ENCODE measurements around the gene FZD2.

The FZD2 gene

DNA sequence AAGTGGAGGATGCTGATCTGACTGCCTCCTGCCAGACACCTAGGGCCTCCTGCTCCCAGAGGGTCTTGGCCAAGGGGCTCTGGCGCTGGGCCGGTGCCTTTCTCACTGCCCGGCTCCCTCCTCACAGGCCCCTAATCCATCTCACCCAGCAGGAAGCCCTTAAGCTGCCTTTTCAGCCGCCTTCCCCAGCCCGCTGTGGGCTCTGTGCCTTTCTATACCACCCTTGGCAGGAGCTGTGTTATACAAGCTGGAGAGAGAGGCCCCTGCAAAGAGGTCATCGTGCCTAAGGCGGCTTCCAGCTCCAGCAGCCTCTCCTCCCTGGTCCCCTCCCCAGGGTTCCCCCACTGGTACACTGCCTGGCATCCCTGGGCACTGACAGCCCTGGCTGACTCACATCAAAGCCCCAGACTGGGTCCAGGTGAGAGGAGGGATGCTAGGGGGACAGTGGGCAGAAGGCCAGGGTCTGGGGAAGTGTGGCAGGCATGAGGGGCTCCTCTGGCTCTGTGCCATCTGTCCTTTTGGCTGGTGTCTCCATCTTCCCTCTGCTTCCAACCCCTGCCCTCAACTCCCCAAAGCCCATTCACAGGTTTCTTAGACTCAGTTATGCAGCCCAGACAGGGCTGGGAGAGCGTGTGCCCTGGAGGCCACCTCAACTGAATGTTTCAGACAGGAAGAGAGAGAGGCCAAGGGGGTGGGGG is 15.3 kb upstream of the FZD2 start:
- DNase-seq (ENCODE audit: low spot score): no peak

DNA sequence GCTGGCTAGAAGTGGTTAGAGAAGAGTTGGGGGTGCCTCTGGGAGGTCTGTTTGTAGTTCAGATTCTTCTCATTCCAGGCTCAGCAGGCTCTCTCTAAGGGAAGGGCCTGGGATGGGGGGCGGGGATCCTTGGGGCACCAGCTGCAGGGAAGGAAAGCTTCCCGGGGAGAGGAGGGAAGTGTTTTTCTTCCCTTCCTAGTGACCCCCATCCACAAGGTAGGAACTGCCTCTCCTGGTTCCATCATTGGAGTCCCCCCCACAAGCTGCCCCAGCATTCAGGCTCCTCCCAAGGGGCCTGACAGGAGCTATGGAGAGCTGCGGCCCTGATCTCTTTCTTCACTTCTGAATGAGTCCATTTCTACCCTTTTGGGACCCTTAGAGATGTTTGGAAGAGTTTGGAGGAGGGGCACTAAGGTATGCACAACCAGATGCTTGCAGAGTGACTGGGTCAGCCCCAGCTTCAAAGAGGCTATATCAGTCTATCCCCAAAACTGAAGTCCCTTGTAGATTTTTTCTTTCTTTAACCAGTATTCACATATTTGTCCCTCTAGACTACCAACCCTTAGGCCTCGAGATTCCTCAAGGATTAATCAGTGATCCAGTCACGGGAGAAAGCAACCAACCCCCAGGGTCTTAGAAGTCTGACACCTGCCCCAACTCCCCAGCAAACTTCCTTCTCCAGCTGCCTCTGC is 13.9 kb upstream of the FZD2 start:
- H3K4me3 ChIP-seq: no peak overlapping the region
- TF ChIP-seq CTCF (IDR thresholded peaks at IDR 0.05): no peak
- H3K27ac ChIP-seq: peak overlapping the region in 1 of 2 donors; percentile 68
- no peak for DNase-seq (ENCODE audit: low spot score)

More for the DNA sequence above, 15.3 kb upstream of the FZD2 start:
- no peak overlapping the region for H3K27ac ChIP-seq
- TF ChIP-seq CTCF (IDR thresholded peaks at IDR 0.05): no peak
- no peak overlapping the region for H3K4me3 ChIP-seq

DNA sequence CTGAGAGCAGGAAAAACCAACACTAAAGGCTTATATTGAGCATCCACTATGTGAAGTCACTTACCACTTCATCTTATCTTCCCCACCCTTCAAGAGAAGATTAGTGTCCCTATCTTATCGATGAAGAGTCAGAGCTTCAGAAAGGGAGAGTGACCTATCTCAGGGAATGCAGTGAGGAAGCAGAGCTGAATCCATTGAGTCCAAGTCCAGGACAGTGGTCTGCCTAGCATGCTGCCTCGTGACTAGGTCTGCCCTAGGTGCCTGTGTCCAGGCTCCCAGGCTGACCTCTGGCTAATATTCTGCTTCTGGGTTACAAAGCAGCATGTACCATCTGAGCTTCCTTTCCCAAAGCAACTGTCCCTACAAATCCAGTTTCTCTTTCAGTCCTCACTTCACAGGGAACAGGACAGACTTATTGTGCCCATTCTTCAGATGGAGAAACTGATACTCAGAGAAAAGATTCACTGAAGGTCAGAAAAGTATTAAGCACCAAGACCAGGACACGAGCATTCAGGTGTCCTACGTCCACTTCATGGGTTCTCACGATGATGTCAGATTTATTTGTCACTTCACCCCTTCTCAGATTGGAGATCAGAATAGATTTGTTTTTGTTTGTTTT is 13.3 kb upstream of the FZD2 start:
- Histone ChIP-seq H3K27ac (peak overlapping the region in 1 of 2 donors; percentile 68), H3K4me3 (no peak overlapping the region)
- no peak for TF ChIP-seq CTCF (IDR thresholded peaks at IDR 0.05)
- DNase-seq (ENCODE audit: low spot score): no peak

DNA sequence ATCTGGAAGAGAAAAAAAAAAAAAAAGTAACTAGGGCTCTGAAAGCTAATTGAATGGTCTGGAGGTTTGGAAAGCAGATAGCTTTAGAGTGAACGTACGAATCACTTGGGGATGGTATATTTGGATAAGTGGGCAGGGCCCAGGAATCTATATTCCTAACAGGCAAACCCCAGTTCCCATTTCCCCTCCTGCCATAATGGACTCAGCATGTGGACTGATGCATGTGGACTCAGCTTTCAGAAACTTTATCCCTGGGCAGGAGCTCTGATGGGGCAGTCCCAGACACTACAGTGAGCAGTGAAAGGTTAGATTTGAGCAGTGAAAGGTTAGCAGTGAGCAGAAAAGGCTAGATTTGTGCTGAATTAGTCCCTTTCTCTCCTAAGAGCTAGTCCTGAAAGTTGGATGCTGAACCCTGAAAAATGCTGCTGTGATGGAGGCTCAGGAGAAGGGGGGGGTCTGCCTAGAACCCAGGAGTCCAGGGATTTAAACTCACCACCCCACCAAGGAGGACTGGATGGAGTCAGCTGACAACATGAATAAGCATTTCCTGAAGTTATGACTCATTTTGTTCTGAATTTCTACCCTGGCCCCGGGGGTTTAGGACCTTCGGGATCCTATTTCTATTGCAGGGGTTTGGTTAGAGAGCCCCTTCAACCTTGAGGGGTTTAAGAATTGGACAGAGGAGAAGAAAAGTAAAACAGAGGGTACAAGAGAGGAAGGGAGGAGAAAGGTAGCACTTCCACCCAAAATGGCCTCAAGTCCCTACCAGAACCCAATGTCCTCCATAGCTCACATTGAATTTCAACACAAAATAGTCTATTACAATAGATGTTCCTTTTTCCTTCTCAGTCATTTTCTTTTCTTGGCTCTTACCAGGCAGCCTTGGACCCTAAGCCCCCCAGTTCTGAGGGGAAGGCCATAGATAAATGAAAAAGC is 10.3 kb upstream of the FZD2 start:
- no peak overlapping the region for H3K4me3 ChIP-seq
- TF ChIP-seq CTCF (IDR thresholded peaks at IDR 0.05): no peak
- DNase-seq (ENCODE audit: low spot score): no peak
- H3K27ac ChIP-seq: peak overlapping the region in 1 of 2 donors; percentile 50

DNA sequence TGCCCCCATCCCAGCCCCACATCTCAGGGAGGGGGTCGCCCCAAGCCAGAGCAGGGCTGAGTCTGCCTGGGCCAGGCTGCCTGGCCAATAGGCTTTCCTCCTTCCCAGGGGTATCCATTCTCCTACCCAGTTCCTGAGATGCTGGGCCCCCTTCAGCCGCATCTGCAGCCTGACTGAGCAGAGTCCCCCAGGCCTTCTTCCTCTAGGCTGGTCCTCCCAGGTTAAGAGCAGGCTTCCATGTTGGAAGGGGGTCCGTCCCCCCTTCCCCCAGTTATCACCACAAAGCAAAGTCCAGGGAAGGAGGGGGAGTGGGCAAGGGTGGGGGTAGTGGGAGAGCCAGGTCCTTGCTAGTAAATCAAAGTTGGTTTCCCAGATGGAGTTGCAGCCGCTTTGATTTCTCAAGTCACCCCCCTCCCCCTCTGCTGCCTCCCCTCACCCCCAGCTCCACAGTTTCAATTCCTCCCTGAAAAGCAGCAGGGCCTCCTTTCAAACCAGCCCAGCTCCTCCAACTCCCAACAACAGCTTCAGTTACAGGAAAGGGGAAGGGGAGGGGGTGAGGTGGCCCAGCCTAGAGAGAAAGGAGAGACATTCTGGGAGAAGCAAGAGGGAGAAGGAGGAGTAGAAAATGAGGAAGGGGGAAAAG is 9.5 kb upstream of the FZD2 start:
- TF ChIP-seq CTCF (IDR thresholded peaks at IDR 0.05): no peak
- Histone ChIP-seq H3K4me3 (no peak overlapping the region), H3K27ac (peak overlapping the region in 1 of 2 donors; percentile 50)
- no peak for DNase-seq (ENCODE audit: low spot score)
